SKM-1 treated with dmso at 0.1 percent for 144 hours (cell line): Measurements from ENCODE around the gene ZNF701.
A peak's percentile ranks its signal among the peaks of the same experiment; 100 is the strongest.
"Not testable (repeated sequence)": the region's sequence is repeated elsewhere in the genome, so short reads cannot be mapped to it uniquely, and the experiment has no call there.

Experiments used
- DNase-seq: peaks from one replicate; lab custom pipeline; 2025; ENCODE audit not compliant: unreplicated experiment; lab: John Stamatoyannopoulos, UW

The ZNF701 gene

DNA sequence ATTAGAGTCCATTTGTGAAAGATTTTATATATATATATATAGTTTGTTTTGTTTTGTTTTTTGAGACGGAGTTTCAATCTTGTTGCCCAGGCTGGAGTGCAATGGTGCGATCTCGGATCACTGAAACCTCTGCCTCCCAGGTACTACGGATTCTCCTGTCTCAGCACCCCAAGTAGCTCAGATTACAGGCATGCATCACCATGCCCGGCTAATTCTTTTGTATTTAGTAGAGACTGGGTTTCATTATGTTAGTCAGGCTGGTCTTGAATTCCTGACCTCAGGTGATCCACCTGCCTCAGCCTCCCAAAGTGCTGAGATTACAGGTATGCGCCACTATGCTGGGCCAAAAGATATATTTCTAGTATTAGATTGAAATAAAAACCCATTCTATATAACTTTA lies 4.0 kb upstream of the ZNF701 start:
- DNase-seq: no peak

DNA sequence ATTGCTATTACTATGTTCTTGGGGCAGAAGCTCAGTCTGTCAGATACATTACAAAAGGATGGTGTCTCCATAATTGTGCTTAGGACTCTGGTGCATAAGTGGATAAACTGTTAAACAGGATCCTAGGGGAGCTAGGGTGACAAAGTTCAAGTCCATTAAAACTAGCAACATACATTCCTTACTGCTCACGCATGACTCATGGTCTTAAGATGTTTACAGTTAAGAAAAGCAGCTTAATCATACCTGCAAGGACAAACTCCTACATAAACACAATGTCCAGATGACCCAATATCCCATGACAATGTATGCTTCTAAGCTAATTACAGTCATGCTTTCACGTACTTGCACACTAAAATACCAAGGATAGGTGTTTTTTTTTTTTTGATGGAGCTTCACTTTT lies 3.5 kb upstream of the ZNF701 start:
- no peak for DNase-seq

DNA sequence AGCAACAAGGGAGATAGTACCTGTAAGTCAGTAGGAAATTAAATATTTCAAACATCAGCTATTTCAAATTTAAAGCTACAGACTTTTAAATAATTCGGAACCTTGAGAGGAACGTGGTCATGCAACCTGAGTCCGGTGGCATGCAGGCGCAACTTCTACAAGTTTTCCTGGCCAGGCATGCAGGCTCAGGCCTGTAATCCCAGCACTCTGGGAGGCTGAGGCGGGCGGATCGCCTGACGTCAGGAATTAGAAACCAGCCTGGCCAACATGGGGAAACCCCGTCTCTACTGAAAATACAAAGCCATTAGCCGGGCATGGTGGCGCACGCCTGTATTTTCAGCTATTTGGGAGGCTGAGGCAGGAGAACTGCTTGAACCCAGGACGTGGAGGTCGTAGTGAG lies 2.2 kb upstream of the ZNF701 start:
- DNase-seq: no peak

DNA sequence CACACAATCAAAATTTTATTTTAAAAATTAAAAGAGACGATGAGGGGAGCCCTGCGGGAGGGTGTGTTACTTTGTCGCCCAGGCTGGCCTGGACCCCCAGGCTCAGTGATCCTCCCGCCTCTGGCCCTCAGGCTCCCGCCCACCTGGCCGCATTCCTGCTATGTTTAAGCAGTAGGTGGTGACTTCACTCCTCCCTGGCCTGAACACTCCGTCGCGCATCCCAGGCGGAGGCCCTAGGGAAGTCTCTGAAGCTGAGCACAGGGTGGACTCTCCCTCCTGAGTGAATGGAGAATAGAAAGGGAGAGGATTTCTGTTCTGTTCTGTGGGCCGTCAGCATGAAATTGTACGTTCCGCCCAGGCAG lies 468 bp upstream of the ZNF701 start:
- not testable (repeated sequence) for DNase-seq

DNA sequence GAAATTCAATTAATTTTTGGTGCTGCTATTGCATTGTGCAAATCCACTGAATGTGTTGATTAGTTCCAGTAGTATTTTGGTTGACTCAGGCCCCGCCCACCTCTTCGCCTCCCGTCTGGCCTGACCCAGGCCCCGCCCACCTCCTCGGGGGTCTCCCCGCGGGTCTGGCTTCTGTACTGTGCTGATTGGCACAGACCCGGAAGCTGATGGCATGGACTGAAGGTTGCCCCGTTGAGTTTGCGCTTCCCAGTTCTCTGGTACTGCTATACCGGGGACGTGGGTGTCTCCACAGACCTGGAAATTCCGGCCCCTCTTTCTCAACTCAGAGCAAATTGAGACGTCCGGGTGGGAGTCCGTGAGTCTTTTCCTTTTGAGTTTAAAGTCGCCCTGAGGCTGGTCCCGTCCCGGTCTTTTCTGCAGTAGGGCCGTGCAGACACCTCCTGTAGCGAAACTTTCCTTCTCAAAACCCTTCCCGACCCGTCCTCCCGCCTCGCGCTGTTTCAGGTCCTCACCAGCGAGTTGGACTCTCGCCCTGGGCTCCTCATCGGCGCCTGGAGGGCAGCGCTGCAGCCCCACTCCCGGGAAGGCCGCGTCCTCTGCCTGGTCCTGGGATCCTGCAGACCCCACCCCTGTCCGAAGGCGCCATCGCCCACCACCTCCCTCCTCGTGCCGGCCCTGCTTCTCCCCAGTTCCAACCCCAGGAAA lies 14.8 kb downstream of the ZNF701 start:
- no peak for DNase-seq

DNA sequence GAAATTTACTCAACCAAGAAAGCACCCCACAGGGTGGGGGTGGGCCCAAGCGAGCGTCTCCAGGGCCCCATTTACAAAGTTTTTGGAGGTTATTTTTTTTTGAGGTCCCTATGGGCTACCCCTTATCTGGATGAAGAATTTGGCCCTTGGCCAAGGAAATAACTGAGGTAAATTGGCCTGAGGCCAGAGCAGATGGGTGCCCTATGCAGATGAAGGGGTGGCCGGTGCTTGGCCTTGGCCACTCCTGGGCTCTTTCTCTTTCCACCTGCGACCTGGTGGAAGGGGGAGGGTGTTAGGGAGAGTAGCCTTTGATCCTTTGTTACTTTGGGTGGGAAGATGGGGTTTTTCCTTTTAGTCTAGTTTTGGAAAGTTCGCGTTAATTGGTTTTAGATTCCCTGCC lies 15.5 kb downstream of the ZNF701 start:
- DNase-seq: no peak

DNA sequence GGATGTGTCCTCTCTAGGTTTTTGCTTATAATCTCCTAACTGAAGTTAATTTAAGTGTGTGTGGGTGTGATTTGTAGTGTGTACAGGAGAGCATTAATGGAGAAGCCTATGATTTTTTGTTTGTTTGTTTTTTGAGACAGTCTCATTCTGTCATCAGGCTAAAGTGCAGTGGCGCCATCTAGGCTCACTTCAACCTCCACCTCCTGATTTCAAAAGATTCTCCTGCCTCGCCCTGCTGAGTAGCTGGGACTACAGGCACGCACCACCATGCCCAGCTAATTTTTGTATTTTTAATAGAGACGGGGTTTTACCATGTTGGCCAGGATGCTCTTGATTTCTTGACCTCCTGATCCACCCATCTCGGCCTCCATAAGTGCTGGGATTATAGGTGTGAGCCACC lies 20.6 kb downstream of the ZNF701 start:
- no peak for DNase-seq

DNA sequence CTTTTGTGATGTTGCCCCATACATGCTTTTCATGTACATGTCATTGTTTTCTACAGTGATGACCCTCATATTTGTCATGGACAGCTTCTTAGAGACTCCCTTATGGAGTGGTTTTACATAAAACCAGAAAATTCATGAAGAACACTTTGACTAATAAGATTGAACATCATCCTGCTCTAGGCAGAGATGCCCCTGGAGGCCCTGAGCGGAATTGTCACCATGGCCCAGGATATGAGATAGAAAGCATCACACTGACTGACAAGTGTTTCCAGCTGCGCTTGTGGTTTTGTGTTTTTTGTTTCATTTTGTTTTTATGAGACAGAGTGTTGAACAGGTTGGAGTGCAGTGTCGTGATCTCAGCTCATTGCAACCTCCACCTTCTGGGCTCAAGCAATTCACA lies 22.2 kb downstream of the ZNF701 start:
- no peak for DNase-seq

DNA sequence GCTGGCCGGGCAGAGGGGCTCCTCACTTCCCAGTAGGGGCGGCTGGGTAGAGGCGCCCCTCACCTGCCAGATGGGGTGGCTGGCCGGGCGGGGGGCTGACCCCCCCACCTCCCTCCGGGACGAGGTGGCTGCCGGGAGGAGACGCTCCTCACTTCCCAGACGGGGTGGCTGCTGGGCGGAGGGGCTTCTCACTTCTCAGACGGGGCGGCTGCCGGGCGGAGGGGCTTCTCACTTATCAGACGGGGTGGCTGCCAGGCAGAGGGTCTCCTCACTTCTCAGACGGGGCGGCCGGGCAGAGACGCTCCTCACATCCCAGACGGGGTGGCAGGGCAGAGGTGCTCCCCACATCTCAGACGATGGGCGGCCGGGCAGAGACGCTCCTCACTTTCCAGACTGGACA lies 23.4 kb downstream of the ZNF701 start:
- not testable (repeated sequence) for DNase-seq

DNA sequence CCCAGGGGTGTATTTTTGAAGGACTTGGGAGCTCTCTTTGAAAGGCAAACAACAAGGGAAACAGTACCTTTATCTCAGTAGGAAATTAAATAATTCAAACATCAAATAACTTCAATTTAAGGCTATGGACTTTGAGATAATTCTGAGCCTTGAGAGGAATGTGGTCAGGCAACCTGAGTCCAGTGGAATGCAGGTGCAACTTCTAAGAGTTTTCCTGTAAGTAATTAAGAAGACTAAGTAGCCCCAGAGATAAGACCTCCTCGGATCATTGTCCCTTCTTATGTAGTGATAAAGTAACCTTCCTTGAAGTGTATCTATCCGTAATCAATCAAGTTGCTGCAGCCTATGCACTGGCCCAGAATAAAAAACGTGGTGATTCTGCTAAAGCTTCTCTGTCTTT lies 29.2 kb downstream of the ZNF701 start:
- no peak for DNase-seq

DNA sequence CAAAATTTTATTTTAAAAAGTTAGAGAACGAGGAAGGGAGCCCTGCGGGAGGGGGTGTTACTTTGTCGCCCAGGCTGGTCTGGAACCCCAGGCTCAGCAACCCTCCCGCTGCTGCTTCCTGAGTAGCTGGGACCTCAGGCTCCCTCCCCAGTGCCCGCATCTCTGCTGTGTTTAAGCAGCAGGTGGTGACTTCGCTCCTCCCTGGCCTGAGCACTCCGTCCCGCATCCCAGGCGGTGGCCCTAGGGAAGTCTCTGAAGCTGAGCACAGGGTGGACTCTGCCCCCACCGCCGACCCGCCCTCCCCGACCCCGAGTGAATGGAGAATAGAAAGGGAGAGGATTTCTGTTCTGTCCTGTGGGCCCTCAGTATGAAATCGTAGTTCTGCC lies 30.5 kb downstream of the ZNF701 start:
- DNase-seq: no peak

DNA sequence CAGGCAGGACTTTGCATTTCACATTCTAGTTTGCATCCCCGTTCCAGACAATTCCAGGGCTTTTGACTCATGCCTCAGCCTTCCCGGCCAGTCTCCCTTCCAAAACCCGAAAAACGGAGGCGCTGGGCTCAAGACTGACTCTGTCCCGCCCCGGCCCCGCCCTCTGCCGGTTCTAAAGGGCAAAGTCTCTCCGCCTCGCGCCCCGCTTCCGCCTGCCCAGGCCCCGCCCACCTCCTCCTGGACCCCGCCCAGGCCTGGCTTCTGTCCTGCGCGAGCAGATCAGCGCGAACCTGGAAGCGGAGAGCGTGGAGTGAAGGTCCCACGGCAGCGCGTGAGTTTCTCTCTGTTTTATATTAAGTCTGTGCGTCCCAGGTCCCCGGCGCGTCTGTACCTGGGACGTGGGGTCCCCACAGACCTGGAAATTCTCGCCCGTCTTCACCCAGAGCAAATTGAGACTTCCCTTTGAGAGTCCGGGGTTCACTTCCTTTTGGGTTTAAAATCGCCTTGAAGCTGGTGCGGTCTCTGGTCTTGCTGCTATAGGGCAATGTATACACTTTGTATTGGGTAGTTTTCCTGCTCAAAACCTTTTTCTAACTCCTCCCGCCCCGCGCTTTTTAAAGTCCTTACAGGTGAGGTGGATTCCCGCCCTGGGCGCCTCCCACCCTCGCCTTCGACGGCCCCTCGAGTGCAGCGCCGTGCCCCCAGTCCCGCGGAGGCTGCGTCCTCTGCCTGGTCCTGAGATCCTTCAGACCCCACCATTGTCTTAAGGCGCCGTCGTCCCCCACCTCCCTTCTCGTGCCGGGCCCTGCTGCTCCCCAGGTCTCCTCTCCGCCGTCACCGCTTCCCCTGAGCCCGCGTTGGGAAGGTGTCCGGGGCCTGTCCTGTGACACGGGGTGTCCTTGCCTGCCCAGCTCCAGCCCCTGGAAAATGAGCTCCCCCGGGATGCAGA lies 31.2 kb downstream of the ZNF701 start:
- peak; percentile 27 for DNase-seq

DNA sequence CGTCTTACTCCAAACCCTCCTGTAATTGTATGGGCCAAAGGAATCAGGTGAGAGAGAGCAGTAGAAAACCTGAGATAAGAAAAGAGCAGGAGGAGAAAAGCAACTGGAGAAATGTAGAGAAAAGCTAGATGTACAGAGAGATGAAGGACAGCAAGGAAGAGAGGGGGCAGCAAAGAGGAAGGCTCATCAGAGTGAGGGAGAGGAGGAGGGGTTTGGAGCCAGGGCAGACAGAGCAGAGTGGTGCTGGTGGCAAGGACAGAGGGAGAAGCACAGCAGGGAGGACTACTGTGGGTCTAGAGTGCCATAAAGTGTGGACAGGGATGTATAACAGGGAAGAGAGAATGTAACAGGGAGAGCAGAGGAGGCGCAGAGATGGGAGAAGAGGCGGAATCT lies 31.9 kb downstream of the ZNF701 start:
- DNase-seq: not testable (repeated sequence)

DNA sequence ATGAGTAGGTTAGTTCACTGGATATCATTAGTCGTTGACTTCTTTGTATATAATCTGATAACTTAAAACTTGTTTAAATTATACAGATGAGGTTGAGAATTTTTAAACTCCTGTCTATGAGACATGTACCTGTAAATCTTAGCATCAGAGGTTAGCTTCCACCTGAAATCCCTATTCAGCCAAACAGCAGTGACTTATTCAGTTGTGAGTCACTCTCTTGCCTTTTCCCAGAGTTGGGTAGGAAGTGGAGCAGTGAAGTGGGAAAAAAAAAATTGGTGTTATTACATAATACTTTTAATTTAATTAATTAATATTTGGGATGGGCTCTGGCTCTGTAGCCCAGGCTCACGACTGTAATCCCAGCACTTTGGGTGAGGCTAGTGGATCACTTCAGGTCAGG lies 32.9 kb downstream of the ZNF701 start:
- no peak for DNase-seq

DNA sequence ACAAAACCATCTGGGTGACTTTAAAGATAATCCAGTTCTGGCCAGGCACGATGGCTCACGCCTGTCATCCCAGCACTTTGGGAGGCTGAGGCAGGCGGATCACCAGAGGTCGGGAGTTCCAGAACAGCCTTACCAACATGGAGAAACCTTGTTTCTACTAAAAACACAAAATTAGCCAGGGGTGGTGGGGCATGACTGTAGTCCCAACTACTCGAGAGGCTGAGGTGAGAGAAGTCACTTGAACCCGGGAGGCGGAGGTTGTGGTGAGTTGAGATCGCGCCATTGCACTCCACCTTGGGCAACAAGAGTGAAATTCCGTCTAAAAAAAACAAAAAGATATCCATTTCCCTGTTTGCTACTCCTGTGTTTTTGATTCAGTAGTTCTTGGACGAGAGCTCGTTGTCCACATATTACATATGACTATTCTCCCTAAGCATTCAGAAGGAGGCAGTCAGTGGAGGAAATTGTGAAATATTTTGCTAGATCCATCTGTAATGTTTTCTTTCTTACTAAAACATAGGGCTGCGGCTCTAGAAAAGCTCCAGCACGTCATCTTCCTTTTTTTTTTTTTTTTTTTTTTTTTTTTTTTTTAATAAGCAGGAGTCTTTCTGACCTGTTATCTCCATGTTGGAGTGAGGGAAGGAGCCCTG lies 33.6 kb downstream of the ZNF701 start:
- DNase-seq: no peak

DNA sequence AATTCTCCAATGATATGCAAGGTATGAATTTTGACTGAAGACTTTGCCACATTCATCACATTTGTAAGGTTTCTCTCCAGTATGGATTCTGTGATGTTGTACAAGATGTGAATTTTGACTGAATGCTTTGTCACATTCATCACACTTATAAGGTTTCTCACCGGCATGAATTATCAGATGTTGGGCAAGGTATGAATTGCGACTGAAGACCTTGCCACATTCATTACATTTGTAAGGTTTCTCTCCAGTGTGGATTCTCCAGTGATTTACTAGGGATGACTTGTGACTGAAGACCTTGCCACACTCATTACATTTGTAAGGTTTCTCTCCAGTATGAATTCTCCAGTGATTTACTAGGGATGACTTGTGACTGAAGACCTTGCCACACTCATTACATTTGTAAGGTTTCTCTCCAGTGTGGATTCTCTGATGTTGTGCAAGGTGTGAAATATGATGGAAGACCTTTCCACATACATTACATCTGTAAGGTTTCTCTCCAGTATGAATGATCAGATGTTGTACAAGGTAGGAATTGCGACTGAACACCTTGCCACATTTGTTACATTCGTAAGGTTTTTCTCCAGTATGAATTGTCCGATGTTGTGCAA lies 43.3 kb downstream of the ZNF701 start:
- DNase-seq: no peak

DNA sequence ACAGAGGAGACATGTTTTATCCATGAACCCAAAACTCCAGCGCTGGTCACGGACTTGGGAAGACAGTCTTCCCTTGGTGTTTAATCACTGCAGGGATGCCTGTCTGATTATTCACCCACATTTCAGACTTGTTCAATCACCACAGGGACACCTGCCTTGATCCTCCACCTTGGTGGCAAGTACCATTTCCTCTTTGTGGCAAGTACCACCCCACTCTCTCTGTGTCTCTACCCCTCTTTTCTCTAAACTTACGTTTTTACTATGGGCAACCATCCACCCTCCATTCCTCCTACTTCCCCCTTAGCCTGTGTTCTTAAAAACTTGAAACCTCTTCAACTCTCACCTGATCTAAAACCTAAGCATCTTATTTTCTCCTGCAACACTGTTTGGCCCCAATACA lies 51.3 kb downstream of the ZNF701 start:
- no peak for DNase-seq

DNA sequence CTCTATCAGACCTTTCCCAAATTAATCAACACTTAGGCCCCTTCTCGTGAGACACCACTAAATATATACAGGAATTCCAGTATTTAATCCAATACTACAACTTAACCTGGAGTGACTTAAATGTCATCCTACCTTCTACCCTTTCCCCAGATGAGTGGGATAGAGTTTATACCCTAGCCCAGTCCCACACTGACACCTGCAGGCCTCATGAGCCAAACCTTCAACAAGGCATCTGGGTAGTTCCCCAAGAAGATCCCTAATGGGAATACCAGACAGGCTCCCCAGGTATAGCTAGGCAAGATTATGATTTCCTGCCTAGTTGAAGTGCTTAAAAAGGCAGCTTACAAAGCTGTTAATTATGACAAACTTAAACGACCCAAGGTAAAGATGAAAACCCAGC lies 52.2 kb downstream of the ZNF701 start:
- DNase-seq: no peak

DNA sequence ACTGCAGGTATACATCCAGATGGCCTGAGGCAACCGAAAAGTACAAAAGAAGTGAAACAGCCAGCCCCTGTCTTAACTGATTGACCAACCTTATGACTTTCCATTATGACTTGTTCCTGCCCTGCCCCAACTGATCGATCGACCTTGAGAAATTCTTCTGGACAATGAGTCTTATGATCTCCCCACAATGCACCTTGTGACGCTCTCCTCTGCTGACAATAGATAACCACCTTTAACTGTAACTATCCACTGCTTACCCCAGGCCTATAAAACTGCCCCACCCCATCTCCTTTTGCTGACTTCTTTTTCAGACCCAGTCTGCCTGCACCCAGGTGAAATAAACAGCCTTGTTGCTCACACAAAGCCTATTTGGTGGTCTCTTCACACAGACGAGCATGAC lies 56.8 kb downstream of the ZNF701 start:
- DNase-seq: no peak

DNA sequence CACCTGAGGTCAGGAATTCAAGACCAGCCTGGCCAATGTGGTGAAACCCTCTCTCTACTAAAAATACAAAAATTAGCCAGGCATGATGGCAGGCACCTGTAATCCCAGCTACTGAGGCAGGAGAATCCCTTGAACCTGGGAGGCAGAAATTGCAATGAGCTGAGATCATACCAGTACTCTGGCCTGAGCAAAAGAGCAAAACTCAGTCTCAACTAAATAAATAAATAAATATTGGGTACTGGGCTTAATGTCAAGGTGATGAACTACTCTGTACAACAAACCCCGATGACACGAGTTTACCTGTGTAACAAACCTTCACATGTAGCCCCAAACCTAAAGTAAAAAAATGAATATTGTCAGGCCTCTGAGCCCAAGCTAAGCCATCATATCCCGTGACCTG lies 57.4 kb downstream of the ZNF701 start:
- DNase-seq: not testable (repeated sequence)

DNA sequence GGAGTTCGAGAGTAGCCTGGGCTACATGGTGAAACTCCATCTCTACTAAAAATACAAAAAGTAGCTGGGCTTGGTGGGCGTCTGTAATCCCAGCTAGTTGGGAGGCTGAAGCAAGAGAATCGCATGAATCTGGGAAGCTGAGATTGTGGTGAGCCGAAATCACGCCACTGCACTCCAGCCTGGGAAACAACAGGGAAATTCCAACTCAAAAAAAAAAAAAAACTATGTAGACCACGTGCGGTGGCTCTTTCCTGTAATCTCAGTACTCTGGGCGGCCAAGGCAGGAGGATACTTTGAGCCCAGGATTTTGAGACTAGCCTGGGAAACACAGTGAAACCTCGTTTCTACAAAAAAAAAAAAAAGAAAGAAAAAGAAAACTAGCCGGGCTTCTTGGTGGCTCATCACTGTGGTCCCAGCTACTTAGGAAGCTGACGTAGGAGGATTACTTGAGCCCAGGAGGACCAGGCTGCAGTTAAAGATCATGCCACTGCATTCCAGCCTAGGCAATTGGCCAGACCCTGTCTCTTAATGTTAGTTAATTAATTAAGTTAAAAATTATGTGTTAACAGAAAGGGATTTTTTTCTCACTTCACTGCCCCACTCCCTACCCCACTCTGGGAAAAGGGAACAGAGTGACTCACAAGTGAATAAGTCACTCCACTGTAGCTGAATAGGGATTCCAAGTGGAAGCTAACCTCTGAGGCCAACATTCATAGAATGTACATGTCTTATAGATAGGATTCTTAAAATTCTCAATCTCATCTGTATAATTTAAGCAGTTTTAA lies 65.9 kb downstream of the ZNF701 start:
- DNase-seq: no peak
